WTC11 (cell line): ENCODE results near the gene PTGDR. TPM values are rescaled to one million over a fixed set of nuclear protein-coding genes. Genes with fewer than 3 reads are reported as not detected.
A peak's percentile ranks its signal among the peaks of the same experiment; 100 is the strongest.

Source experiments
- AFF4 ChIP-seq: sonication (generic); formaldehyde crosslinking; IDR thresholded peaks from 2 replicates; pipeline ENCODE4 v1.8.1; 2023; ENCODE audit warnings: mild to moderate bottlenecking, missing genetic modification reagents, borderline replicate concordance
- ARID4B ChIP-seq: sonication (generic); formaldehyde crosslinking; IDR thresholded peaks from 2 replicates; pipeline ENCODE4 v1.8.0; 2023; ENCODE audit warnings: missing genetic modification reagents, mild to moderate bottlenecking, borderline replicate concordance
- CDX4 ChIP-seq: fragments of 250-450 bp; sonication (Bioruptor Pico); IDR thresholded peaks from 2 replicates; pipeline ENCODE4 v1.9.0; 2021; ENCODE audit warnings: moderate library complexity, mild to moderate bottlenecking, inconsistent platforms, borderline replicate concordance
- CREB1 ChIP-seq: sonication (generic); formaldehyde crosslinking; IDR thresholded peaks from 2 replicates; pipeline ENCODE4 v1.8.0; 2023; ENCODE audit warnings: mild to moderate bottlenecking, missing genetic modification reagents
- EMX1 ChIP-seq: fragments of 250-450 bp; sonication (Bioruptor Pico); IDR thresholded peaks from 2 replicates; pipeline ENCODE4 v1.8.0; 2021; ENCODE audit warnings: mild to moderate bottlenecking
- JAZF1 ChIP-seq: fragments of 250-450 bp; sonication (Bioruptor Pico); IDR thresholded peaks from 2 replicates; pipeline ENCODE4 v1.9.0; 2021; ENCODE audit warnings: moderate library complexity, mild to moderate bottlenecking, inconsistent platforms
- JUN ChIP-seq: sonication (generic); formaldehyde crosslinking; IDR thresholded peaks from 2 replicates; pipeline ENCODE4 v1.8.0; 2023; ENCODE audit warnings: mild to moderate bottlenecking, missing genetic modification reagents
- MXD4 ChIP-seq: fragments of 250-450 bp; sonication (Bioruptor Pico); IDR thresholded peaks from 2 replicates; pipeline ENCODE4 v1.8.0; 2021; ENCODE audit warnings: mild to moderate bottlenecking, moderate library complexity, borderline replicate concordance
- NR2C2 ChIP-seq: sonication (generic); formaldehyde crosslinking; IDR thresholded peaks from 2 replicates; pipeline ENCODE4 v1.8.0; 2022; ENCODE audit warnings: mild to moderate bottlenecking, missing genetic modification reagents
- RELA ChIP-seq: sonication (generic); formaldehyde crosslinking; IDR thresholded peaks from 2 replicates; pipeline ENCODE4 v1.8.1; 2022; ENCODE audit warnings: missing genetic modification reagents, mild to moderate bottlenecking, borderline replicate concordance
- SMAD4 ChIP-seq: sonication (generic); formaldehyde crosslinking; IDR thresholded peaks from 2 replicates; pipeline ENCODE4 v1.8.0; 2022; ENCODE audit warnings: mild to moderate bottlenecking, missing genetic modification reagents
- STAT6 ChIP-seq: sonication (generic); formaldehyde crosslinking; conservative IDR thresholded peaks from 2 replicates; pipeline ENCODE4 v1.8.1; 2023; ENCODE audit warnings: mild to moderate bottlenecking, low read depth, missing genetic modification reagents, moderate library complexity
- TP53 ChIP-seq: sonication (generic); formaldehyde crosslinking; IDR thresholded peaks from 2 replicates; pipeline ENCODE4 v1.8.1; 2023; ENCODE audit warnings: mild to moderate bottlenecking, missing genetic modification reagents
- ZNF121 ChIP-seq: sonication (generic); formaldehyde crosslinking; IDR thresholded peaks from 2 replicates; pipeline ENCODE4 v1.8.0; 2023; ENCODE audit warnings: missing genetic modification reagents
- ZNF138 ChIP-seq: sonication (generic); formaldehyde crosslinking; conservative IDR thresholded peaks from 2 replicates; pipeline ENCODE4 v1.8.1; 2022; ENCODE audit warnings: mild to moderate bottlenecking, moderate library complexity, missing genetic modification reagents
- ZNF416 ChIP-seq: fragments of 250-450 bp; sonication (Bioruptor Pico); IDR thresholded peaks from 2 replicates; pipeline ENCODE4 v1.9.0; 2021; ENCODE audit warnings: mild to moderate bottlenecking, inconsistent platforms
- ZNF671 ChIP-seq: fragments of 250-450 bp; sonication (Bioruptor Pico); IDR thresholded peaks from 2 replicates; pipeline ENCODE4 v1.8.0; 2021; ENCODE audit warnings: mild to moderate bottlenecking
- total RNA-seq: library from RNA; stranded (reverse); gene quantifications from 3 replicates; pipeline ENCODE4 v1.2.3, GENCODE V29; 2021
- TF ChIP-seq, protein P1 (sequence below): sonication (generic); formaldehyde crosslinking; IDR thresholded peaks from 2 replicates; pipeline ENCODE4 v1.8.0; 2022; ENCODE audit warnings: mild to moderate bottlenecking, missing genetic modification reagents
- TF ChIP-seq, protein P2 (sequence below): sonication (generic); formaldehyde crosslinking; IDR thresholded peaks from 2 replicates; pipeline ENCODE4 v1.8.1; 2022; ENCODE audit warnings: missing genetic modification reagents, borderline replicate concordance
- TF ChIP-seq, protein P3 (sequence below): fragments of 250-450 bp; sonication (Bioruptor Pico); IDR thresholded peaks from 2 replicates; pipeline ENCODE4 v2.1.2; 2022; ENCODE audit warnings: mild to moderate bottlenecking, moderate library complexity

Gene PTGDR
- total RNA-seq, 1 experiment from 2014 or later = 0.24 TPM

GRCh38 chr14:52268279-52269061 lies 972 bp downstream of the PTGDR start (continued):
- TF ChIP-seq ARID4B (0 out of 2 replicates have a peak, but pooled peaks have one; percentile 14), CDX4 (no peak), SMAD4 (no peak), ZNF121 (CRISPR knock-in tag) (peak; percentile 76), ZNF138 (CRISPR knock-in tag) (no peak), AFF4 (CRISPR knock-in tag) (no peak), RELA (CRISPR knock-in tag) (no peak), ZNF671 (CRISPR knock-in tag) (no peak), MXD4 (CRISPR knock-in tag) (no peak), JAZF1 (CRISPR knock-in tag) (no peak), ZNF416 (CRISPR knock-in tag) (no peak), JUN (CRISPR knock-in tag) (no peak), EMX1 (CRISPR knock-in tag) (no peak), STAT6 (no peak), TP53 (peak; percentile 83; the same call in 1 of the 2 replicates), NR2C2 (CRISPR knock-in tag) (no peak), CREB1 (CRISPR knock-in tag) (no peak)
- TF ChIP-seq, protein P1, sequence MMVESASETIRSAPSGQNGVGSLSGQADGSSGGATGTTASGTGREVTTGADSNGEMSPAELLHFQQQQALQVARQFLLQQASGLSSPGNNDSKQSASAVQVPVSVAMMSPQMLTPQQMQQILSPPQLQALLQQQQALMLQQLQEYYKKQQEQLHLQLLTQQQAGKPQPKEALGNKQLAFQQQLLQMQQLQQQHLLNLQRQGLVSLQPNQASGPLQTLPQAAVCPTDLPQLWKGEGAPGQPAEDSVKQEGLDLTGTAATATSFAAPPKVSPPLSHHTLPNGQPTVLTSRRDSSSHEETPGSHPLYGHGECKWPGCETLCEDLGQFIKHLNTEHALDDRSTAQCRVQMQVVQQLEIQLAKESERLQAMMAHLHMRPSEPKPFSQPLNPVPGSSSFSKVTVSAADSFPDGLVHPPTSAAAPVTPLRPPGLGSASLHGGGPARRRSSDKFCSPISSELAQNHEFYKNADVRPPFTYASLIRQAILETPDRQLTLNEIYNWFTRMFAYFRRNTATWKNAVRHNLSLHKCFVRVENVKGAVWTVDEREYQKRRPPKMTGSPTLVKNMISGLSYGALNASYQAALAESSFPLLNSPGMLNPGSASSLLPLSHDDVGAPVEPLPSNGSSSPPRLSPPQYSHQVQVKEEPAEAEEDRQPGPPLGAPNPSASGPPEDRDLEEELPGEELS (CRISPR knock-in tag) = peak; percentile 82
- TF ChIP-seq, protein P2, sequence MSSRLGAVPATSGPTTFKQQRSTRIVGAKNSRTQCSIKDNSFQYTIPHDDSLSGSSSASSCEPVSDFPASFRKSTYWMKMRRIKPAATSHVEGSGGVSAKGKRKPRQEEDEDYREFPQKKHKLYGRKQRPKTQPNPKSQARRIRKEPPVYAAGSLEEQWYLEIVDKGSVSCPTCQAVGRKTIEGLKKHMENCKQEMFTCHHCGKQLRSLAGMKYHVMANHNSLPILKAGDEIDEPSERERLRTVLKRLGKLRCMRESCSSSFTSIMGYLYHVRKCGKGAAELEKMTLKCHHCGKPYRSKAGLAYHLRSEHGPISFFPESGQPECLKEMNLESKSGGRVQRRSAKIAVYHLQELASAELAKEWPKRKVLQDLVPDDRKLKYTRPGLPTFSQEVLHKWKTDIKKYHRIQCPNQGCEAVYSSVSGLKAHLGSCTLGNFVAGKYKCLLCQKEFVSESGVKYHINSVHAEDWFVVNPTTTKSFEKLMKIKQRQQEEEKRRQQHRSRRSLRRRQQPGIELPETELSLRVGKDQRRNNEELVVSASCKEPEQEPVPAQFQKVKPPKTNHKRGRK (CRISPR knock-in tag) = no peak
- TF ChIP-seq, protein P3, sequence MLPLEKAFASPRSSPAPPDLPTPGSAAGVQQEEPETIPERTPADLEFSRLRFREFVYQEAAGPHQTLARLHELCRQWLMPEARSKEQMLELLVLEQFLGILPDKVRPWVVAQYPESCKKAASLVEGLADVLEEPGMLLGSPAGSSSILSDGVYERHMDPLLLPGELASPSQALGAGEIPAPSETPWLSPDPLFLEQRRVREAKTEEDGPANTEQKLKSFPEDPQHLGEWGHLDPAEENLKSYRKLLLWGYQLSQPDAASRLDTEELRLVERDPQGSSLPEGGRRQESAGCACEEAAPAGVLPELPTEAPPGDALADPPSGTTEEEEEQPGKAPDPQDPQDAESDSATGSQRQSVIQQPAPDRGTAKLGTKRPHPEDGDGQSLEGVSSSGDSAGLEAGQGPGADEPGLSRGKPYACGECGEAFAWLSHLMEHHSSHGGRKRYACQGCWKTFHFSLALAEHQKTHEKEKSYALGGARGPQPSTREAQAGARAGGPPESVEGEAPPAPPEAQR (CRISPR knock-in tag) = no peak
